GM21447 (cell line): ENCODE data around the gene NELL1.

ENCODE experiments used
- ATAC-seq: cut with Tn5 transposase; IDR thresholded peaks from one replicate; pipeline ENCODE4 v1.9.1; 2021; ENCODE audit not compliant: unreplicated experiment

NELL1 gene

GRCh38 chr11:21301981-21302380, 632.6 kb downstream of the NELL1 start:
- ATAC-seq = no peak

GRCh38 chr11:21306739-21307358, 637.5 kb downstream of the NELL1 start:
- no peak for ATAC-seq

DNA sequence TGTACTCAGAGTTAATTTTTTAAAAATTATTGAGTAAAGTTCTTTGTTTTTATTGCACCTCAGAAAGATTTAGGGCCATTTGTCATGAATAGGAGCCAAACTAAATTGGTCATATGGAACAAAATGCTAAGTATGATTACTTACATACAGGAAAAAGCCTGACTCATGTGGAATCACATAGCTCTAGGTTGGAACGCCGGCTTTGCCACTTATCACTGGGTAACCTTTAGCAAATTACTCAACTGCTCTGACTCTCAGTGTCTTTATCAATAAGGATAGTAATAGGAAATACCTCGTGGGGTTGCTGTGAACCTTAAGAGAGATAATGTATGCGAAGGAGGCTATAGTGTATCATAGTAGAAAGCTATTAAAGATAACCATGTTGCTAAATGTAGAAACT, 638.5 kb downstream of the NELL1 start:
- ATAC-seq = no peak

DNA sequence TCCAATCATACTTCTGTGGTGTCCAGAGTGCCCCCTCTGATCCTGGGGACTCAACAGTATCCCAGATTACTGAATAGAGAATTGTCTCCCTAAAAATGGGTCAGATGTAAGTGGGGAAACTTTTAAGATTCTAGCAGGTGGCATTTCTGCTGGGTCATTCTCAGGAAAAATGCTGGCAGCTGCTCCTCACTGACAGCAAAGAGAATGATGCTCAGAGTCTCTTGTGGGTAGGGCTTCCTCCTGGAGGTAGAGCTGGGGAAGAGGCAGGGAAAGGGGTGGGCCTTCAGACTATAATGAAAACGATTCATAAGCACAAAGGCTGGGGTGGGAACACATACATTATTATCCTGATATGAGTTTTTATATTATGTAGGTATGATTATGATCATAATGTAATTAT, 647.2 kb downstream of the NELL1 start:
- ATAC-seq = no peak

- ATAC-seq = no peak
These were observed 651.7 kb downstream of the NELL1 start for GRCh38 chr11:21321072-21321471.

GRCh38 chr11:21321530-21321929, 652.1 kb downstream of the NELL1 start:
- no peak for ATAC-seq

DNA sequence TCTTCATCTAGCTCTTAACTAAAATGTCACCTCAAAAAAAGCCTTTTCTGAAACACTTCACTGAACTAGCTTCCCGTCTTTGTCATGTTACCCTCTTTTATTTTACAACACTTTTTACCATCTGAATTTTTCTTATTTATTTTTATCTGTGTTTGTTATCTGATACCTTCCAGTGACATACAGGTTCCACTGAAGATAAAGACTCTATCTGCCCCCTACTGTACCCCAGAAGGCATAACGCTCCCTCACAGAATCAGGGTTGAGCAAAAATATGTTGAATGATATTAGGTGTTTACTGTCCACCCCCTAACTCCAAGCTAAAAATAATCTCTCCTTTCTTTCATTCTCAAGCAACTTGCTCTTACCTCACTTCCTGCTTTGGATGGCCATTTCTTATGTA, 654.2 kb downstream of the NELL1 start:
- ATAC-seq = no peak

DNA sequence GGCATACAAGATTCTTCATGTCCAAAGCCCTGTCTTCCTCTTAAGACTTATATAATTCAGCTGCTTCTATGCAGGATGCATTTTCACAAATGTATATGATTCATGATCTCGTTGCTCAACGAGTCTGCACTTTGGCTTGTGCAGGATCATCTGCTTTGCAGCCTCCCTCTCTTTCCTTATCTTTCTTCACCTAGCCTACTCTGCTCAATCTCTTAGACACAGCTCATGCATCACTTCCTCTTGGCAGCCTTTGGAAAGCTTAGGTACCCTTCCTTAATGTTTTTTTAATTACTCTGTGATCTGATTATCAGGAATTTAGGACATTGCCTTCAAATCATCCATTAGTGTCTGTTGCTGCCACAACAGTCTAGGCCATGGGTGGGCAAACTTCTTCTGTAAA, 673.8 kb downstream of the NELL1 start:
- no peak for ATAC-seq

- ATAC-seq = no peak
These were observed 677.0 kb downstream of the NELL1 start for GRCh38 chr11:21346361-21346760.

- no peak for ATAC-seq
These were observed 681.2 kb downstream of the NELL1 start for GRCh38 chr11:21350613-21351012.

GRCh38 chr11:21353425-21353824, 684.0 kb downstream of the NELL1 start:
- ATAC-seq = no peak

GRCh38 chr11:21364866-21365624, 695.7 kb downstream of the NELL1 start:
- ATAC-seq = no peak

GRCh38 chr11:21369947-21370346, 700.6 kb downstream of the NELL1 start:
- ATAC-seq = no peak

DNA sequence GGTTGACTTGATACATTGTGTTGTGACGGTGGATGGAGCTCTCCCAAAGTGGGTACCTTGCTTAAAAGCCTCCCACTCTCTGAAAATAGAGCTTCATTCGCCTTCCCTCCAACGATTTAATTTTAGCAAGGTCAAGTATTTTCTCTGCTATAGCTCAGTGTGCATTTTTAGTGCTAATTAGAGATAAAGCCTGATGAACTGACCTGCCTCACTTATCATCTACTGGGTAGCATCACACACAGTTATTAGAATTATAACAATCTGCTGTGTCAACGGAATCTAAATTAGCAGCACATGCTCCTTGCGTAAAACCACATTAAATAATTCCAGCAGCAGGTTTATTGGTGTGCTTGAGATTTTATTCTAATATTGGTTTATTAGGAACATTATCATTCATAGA, 701.7 kb downstream of the NELL1 start:
- no peak for ATAC-seq

DNA sequence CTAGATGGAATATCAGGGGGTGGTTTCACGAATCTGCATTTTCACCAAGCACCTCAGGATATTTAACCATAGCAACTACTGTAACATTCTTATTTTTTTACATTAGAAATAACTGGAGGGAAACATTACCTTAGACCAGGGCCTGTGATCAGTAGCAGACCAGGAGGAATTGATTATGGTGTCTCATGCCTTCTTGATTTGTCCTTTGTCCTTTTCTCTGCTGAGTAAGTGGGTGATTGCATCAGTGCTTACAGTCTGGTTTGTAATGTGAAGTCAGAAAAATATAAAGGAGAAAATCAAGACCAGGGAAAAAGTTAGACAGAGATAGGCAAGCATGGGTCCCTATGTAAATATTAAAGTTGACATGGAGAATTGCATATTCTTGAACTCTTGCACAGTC, 703.3 kb downstream of the NELL1 start:
- ATAC-seq = no peak

DNA sequence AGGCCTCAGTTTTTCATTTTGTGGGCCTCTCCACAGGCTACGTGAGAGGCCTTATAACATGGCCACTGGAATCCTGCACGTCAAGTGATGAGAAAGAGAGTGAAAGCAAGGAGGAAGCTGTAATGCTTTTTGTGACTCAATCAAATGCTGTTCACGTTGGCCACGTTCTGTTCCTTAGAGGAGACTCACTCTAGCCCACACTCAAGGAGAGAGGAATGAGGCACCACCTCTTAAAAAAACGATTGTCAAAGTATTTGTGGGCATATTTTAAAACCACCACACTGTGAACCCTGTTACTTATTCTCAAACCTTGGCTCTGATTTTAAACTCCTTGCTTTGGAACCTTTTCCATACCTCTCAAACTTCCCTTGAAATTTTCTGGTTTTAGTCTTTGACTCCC, 705.0 kb downstream of the NELL1 start:
- ATAC-seq = no peak

DNA sequence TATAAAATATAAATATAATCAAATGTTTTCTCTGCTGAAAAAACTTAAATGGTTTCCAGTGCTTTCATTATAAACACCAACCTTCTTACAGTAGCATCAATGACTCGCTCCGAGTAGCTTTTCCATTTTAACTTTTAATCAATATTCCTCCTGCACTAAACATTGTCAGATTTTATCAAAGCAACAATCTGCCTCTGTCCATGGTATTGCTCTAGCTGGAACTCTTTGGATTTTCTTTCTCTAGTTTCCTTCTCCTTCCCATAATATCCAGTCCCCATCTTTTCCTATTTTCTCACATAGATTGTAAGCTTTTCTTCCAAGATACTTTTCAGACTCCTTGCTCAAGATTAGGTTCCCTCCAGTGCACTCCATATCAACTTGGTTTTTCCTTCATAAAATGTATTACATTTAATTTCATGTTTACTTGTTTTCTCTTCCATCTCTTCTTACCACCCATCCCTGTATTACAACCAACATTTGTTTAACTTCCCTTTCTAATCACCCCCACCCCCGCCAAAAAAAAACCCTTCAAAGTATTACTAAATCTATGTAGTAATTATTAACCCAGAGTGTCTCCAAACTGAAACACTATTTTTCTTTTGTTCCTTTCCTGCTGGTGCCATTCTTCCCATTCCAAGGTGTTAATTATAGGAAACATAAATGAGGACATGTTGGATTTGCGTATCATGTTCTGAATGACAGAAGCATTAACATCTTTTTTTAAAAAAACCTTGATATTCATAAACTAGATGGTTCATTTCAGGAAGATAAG, 716.5 kb downstream of the NELL1 start:
- ATAC-seq = no peak

GRCh38 chr11:21390430-21390829, 721.0 kb downstream of the NELL1 start:
- ATAC-seq = no peak

- ATAC-seq = no peak
These were observed 727.1 kb downstream of the NELL1 start for GRCh38 chr11:21396342-21397008.

DNA sequence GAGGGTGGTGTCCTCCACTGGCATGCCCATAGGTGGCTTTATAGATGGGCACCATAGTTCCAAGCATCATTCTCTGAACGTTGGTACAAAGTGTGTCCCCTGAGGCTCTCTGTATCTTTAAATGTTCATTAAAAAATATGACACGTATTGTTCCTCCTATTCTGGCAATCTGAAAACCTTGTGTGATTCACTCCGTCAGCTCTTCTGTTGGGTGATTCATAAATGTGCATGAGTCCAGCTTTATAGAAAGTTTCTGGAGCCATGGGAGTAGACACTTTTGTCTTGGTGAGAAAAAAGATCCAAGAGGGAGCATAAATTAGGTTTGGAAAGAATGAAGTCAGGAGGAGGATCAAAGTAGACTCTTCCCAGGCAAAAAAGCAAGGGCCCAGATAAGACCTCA, 728.8 kb downstream of the NELL1 start:
- no peak for ATAC-seq

- no peak for ATAC-seq
These were observed 732.1 kb downstream of the NELL1 start for GRCh38 chr11:21401496-21401895.

- ATAC-seq = no peak
These were observed 732.9 kb downstream of the NELL1 start for GRCh38 chr11:21402274-21402673.
